PC-3 (cell line): ENCODE measurements around the gene TMEM232.

Experiments
- EZH2phosphoT487 ChIP-seq: fragments of 300-600 bp; sonication (generic); IDR thresholded peaks from 2 replicates; pipeline ENCODE4 v1.6.1; 2018; ENCODE audit warnings: mild to moderate bottlenecking, antibody characterized with exemption, low read length, borderline replicate concordance
- TF ChIP-seq, protein P1 (sequence below): fragments of 300-600 bp; sonication (generic); conservative IDR thresholded peaks from 2 replicates; pipeline ENCODE4 v1.5.1; 2017; ENCODE audit warnings: antibody characterized with exemption, low read depth, mild to moderate bottlenecking, low read length

DNA sequence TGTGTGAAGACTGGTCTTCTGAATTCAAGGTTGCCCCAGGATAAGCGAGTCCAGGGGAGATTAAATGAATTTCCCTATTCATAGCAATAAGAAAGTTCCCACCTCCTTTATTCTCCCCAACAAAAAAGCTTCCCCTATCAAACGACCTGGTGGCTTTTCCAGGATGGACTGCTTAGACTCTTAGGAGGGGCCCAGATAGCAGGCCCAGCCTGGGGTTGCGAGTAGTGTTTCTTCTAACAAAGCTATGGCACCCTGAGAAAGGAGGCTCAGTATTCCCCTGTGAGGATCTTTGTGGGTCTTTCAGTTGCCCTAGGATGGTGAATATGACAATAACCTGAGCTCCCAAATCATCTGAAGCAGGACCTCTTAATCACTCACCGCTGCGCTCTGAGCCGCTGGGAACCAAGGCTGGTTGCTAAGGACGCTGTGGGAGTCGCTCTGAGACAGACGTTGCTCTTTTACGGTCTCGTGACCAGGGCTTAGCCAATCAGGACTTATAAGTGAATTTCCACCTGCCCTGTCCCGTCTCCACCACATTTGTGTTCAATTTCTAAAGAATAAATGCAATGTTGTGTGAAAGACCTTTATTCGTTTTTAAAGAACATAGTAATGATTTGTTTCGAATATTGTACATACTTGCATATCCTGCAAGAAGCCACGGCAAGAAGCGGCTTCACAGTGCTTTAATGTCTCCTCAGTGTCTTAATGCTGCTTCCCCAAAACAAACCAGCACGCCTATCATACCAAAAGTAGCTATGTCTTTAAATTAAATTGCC is at the start of gene TMEM232:
- TF ChIP-seq, protein P1, sequence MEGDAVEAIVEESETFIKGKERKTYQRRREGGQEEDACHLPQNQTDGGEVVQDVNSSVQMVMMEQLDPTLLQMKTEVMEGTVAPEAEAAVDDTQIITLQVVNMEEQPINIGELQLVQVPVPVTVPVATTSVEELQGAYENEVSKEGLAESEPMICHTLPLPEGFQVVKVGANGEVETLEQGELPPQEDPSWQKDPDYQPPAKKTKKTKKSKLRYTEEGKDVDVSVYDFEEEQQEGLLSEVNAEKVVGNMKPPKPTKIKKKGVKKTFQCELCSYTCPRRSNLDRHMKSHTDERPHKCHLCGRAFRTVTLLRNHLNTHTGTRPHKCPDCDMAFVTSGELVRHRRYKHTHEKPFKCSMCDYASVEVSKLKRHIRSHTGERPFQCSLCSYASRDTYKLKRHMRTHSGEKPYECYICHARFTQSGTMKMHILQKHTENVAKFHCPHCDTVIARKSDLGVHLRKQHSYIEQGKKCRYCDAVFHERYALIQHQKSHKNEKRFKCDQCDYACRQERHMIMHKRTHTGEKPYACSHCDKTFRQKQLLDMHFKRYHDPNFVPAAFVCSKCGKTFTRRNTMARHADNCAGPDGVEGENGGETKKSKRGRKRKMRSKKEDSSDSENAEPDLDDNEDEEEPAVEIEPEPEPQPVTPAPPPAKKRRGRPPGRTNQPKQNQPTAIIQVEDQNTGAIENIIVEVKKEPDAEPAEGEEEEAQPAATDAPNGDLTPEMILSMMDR: no peak
- no peak for TF ChIP-seq EZH2phosphoT487
